Activated CD8-positive, alpha-beta memory T cell treated with anti-CD3 and anti-CD28 coated beads for 24 hours (primary cell): ENCODE results near the gene LCE7A.

Source experiments
- DNase-seq: peaks from one replicate; pipeline ENCODE4 v3.0.0-alpha.2; 2020

The LCE7A gene

DNA sequence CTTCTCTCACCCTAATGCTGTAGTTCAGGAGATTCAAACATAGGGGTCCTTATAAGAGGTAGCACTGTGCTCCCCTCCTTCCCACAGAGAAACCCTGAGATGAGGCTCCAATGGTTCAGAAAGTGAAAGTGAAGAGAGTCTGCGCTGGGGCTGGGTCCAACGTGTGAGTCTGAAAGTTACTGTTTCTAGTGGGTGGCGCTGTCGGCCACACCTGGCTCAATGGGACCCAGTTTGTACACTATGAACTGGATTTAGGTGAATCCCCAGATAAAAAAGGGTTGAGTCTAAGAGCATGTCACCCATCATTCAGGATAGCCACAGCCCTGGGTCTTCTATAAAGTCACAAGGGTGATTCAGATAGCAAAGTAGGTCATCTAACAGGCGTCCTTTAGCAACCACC, 21.1 kb downstream of the LCE7A start:
- DNase-seq, result no peak

DNA sequence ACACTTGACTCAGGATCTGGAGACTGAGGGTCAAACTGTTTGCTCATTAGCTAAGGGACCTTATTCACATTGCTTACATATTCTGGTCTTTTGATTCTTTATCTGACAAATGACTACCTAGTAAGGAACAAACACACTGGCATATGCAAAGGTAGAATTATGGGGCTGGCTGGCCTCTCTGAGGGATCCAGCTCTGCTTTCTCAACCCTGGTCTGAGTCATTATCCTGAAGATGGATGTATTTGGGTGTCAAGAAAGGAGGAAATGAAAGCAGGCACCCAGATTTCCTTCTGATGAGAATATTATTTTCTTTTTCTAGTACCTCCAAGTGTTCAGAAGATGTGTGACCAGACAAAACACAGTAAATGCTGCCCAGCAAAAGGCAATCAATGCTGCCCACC, 24.3 kb downstream of the LCE7A start:
- no peak for DNase-seq

DNA sequence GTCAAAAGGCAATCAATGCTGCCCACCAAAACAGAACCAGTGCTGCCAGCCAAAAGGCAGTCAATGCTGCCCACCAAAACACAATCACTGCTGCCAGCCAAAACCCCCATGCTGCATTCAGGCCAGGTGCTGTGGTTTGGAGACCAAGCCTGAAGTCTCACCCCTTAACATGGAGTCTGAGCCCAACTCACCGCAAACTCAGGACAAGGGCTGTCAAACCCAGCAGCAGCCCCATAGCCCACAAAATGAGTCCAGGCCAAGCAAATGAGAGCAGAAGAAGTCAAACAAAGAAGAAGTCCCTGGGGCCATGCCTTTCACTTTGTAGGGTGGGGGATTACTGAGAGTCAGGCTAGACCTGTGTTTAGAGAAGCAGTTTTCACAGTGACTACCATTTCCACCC, 24.7 kb downstream of the LCE7A start:
- no peak for DNase-seq

DNA sequence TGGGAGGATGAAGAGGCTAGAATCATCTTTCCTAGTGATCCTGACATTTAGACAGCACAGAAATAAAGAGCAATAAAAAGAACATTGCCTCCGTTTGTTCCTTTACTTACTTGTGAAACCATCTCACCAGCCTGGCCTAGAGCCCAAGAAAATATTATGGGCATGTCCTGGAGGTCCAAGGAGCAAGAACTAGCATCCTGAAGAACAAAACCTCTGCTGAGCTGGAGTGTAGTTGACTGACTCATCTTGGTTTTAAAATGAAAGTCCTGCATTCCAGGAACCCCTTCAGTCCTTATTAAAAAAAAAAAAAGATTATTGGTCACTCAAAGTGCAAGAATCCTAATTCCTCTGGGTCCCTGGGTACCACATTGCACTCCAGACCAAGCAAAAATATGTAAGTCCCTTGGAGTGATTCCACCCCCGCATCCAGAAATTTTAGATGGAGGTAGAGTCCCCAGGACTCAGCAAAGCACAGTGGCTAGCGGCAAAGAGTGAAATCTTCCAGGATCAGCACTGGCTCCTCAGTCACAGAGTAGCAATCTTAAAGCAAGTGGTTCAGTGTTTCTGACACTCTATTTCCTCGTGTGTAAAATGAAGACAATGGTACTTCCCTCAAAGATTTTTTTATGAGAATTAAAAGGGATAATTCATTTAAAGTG, 25.3 kb downstream of the LCE7A start:
- DNase-seq, result no peak

DNA sequence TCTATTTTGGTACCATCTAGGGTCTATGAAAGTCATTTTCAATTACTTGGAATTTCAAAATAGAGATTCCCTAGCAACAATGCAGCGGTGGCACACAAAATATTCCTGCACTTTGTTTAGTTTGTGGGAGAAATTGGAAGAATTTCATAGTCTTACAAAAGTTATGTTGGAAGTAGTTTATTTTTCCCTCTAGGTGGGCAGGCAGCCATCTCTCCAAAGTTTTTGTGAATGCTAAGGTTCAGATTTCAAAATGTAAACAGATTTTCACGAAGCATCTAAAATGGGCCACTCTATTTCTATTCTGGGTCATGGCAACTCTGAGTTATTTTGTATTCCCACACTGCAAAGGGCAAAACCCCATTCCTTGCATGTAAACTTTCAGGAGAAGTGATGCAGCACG, 26.3 kb downstream of the LCE7A start:
- no peak for DNase-seq

DNA sequence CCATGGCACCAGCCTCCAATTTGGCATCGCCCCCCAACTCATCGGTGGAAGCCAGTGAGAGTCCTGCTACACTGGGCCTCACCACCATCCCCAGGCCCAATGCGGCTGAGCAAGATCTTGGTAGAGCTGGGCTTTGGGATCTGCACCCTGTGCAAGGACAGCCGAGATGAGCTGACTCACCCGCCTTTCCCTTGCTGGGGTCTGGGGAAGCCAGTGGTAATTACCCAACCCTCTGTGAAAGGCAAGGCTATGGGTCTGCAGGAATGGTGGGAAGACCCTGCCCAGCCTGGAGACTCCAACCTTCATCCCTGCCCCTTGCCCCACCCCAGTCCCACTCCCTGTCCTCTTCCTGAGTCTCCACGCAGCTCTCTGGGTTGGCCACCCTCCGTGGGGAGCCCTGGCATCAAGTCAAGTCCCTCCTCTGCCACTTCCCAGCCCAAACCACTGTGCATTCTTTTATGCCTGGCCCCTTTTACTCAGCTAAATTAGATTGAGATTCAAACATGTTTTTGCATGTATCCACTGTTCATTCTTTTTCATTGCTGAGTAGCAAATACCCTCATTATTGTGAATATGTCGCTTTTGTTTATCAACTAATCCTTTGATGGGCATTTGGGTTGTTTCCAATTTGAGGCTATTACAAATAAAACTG, 27.1 kb downstream of the LCE7A start:
- no peak for DNase-seq

DNA sequence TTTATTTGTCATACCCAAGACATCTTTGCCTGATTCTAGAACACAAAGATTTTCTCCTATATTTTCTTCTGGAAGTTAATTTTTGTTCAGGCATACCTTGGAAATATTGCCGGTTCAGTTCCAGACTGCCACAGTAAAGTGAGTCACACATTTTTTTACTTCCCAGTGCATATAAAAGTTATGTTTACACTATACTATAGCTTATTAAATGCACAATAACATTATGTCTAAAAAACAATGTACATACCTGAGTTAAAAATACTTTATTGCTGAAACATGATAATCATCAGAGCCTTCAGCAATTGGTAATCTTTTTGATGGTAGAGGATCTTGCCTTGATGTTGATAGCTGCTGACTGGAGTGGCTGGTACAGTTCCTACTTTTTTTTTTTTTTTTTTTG, 28.3 kb downstream of the LCE7A start:
- DNase-seq, result no peak

DNA sequence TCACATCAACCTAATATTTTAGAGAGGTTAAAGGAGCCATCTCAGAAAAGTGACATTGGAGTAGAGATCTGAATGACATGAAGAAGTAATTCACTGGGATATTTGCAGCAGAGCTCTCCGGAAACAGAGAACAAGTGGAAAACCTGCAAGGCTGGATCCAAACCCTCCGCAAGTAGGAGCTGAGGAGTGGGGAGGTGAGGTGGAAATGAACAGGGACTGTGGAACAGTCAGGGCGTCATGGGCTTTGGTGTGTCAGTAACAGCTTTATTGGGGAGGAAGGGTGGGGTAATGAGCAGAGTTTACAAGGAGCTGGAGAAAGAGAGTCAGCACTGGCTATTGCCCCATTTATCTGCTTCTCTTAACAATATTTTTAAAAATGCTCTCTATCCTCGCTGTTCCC, 39.2 kb downstream of the LCE7A start:
- no peak for DNase-seq

DNA sequence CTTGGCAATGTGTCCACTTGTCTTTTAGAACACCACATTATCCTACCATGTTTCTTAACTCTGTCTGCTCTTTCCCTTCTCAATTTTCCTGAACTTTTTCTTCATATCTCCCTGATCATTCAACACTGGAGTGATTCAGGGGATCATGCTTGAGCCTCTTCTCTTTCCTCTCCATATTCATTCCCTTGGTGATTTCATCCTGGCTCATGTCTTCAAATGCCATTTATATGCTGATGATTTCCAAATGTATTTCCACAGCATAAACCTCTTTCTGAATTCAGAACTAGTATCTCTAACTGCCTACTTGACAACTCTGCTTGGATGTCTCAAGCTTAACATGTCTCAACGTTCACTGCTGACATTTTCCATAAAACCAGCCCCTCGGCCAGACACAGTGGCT, 40.1 kb downstream of the LCE7A start:
- no peak for DNase-seq

DNA sequence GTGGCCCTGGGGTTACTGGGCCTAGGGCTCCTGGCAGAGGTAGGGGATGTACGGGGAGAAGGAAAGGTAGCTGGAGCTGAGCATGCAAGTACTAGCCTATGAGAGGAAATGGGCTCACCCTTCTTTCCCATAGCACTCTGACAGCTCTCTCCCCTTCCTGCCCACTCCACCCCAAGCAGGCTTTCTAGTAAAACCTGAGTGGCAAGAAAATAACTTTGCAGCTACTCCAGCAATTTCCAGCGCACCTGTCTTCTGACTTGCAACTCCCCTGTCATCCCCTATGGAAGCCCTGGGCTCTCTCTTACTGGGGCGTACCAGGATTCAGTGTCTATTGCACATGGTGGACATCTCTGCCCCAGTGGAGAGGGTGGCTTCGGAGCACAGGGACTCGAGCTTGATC, 41.8 kb downstream of the LCE7A start:
- DNase-seq, result no peak

DNA sequence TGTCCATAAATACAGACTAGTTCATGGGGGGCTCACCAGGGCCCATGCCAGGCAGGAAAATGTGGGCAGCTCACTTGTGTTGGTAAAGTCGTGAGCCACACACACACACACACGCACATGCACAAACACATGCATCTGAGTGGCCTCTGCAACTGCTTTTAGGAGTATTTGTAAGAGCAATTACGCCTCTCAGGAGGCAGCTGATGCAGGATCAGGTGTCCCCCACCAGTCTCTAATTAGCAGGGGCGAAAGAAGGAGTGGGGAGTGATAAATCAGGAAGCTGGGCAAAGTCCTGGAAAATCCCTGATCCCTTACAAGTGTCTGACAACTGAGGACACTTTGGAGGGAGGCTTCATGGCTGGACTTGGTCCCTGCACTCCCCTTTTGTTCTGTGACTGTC, 42.8 kb downstream of the LCE7A start:
- DNase-seq, result no peak

DNA sequence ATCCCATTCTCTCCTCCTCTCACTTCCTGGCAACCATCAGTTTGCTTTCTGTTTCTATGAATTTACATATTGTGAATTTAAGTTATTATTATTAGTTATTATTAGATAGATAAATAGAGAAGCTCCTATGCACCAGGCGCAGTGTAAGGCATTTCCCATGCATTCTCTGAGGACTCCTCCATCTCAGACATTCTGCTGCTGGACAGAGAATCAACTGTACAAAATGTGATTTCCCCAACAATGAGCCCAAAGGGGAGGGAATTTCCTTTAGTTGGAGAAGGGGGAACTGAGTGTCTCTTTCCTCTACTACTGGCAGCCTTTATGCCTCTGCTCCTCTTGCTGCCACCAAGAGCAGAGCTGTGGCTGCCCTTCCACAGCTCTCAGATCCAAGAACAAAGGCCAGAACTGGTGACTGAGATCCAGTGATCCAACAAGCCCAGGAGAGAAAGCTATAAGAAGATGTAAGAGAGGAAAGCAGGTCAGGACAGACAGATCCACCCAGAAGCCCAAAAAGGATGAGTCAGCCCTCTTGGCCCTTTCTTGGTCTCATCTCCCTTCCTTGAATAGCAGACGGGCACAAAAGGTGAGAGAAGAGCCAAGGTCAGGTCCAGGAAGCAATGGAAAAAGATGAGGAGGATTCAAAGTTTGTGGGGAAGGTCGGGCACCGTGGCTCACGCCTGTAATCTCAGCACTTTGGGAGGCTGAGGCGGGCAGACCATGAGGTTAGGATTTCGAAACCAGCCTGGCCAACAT, 45.1 kb downstream of the LCE7A start:
- no peak for DNase-seq

DNA sequence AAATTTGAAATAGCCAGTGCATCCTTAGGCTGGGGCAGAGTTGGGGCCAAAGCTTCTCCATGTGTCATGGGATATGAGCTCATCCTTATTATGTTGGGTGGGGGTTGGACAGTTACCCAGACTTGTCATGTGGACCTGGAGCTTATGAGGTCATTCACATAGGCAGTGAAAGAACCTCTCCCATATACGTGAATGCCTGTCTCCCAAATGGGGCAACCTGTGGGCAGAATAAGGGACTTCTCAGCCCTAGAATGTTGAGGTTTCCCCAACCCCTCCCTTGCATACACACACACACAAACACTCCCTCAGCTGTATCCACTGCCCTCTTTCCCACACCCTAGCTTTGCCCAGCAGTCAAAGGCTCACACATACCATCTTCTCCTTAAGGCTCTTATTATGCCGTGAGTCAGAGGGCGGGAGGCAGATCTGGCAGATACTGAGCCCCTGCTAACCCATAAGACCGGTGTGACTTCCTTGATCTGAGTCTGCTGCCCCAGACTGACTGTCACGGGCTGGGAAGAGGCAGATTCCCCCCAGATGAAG, 46.3 kb downstream of the LCE7A start:
- no peak for DNase-seq

DNA sequence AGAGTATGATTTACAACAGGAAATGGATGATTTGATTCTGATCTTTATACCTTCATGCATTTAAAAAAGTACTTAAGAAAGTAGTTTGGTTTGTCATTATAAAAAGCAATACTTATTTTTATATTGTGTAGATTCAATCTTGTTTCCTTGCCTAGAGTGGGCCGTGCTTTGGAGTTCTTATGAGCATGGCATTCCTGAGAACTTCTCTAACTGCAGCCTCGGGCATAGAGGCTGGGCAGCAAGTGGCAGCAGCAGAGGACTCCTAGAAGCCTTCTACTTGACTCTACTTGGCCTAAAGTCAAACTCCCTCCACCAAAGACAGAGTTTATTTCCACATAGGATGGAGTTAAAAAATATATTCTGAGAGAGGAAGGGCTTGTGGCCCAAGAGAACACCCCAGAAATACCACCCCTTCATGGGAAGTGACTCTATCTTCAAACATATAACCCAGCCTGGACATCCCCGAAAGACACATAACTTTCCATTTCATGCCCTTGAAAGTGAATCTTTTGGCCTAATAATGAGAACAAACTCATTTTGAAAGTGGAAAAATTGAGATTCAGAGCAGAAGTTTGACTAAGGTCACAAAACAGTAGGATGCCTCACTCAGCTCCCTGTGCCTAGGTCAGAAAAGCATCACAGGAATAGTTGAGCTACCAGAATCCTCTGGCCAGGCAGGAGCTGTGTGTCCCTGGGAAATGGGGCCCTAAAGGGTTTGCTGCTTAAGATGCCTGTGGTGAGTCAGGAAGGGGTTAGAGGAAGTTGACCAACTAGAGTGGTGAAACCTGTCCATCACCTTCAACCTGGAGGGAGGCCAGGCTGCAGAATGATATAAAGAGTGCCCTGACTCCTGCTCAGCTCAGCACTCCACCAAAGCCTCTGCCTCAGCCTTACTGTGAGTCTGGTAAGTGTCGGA, 48.1 kb downstream of the LCE7A start, which contains the start of gene IVL:
Gene IVL (plus strand): TSS at position 861 of the 916 bp plus-strand sequence. CDS start 1,252 bp downstream, outside the sequence.
- no peak for DNase-seq

DNA sequence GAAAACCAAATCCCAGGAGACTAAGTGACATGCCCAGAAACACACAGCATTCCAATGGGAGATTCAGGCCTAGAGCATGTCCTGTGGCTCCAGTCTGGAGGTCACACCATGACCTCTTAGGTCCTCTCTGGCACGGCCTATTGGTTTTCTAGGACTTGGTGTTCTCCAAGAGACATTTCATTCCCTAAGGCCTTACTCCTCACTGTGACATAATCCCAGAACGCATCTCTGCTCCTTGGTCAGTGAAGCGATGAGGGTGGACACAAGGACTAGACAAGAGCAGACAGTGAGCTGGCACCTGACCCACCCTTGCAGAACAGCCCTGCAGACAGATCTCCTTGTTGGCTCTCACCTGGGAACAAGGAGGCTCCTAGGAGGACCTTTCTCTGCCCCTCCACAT, 49.4 kb downstream of the LCE7A start:
- no peak for DNase-seq
